Endothelial cell of hepatic sinusoid (primary cell): ENCODE results near the gene SQOR.
"Not testable (repeated sequence)": the region's sequence is repeated elsewhere in the genome, so short reads cannot be mapped to it uniquely, and the experiment has no call there.

Source experiments
- in situ Hi-C: cut with HindIII; loops from 2 replicates; pipeline ENCODE4 v1.10.0; 2017; ENCODE audit warnings: low sequenced_read_pairs

Gene SQOR

GRCh38 chr15:45630917-45631691, 3.7 kb upstream of the SQOR start:
- in situ Hi-C loops = no loop called here

DNA sequence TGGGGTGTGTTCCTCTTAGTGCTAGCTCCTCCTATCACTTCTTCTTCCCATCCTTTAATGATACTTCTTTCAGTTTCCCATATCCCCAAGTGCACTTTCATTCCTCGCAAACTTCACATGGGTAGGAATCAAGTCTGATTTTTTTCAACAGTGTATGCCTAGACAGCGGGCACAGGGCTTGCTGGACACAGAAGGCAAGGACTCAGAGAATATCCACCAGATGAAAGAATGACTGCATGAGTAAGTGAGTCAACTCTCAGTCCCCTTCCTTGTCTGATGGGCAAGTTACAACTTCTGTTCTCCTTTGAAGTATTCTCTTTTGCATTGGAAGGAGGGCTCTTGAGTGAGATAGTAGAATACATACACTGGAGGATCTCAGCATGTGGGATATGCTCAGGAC, 3.1 kb upstream of the SQOR start:
- in situ Hi-C loops = no loop called here

DNA sequence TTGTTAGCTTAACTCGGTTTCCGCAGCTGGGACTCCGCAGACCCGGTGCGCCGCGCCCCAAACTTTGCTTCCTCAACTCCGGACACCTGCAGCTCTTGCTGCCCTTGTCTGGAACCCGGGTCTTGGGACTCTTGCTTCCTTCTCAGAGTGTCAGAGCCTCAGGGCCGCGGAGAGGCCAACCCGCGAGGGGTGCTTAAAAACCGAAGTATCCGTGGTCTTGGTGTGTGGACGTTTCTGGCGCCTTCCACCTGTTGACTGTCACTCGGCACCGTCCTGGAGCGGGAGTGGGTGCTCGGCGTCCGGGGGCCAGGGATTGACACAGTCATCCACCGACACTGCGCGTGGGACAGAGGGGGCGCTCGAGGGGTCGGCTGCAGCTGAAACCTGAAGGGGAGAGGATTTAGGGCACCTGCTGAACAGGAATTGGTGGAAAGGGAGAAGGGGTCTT, 386 bp downstream of the SQOR start:
- in situ Hi-C loops = loop anchor here (5.0 kb wide), 1 partner anchor 48 kb away; the partner anchor contains the start of gene BLOC1S6

GRCh38 chr15:45635763-45636292, 999 bp downstream of the SQOR start:
- in situ Hi-C loops = loop anchor here (5.0 kb wide), 1 partner anchor 49 kb away; the partner anchor contains the start of gene BLOC1S6

GRCh38 chr15:45637141-45637540, 2.3 kb downstream of the SQOR start:
- in situ Hi-C loops = loop anchor here (5.0 kb wide), 1 partner anchor 50 kb away; the partner anchor contains the start of gene BLOC1S6

GRCh38 chr15:45637552-45638033, 2.8 kb downstream of the SQOR start:
- in situ Hi-C loops = loop anchor here (5.0 kb wide), 1 partner anchor 50 kb away; the partner anchor contains the start of gene BLOC1S6

GRCh38 chr15:45640616-45641015, 5.8 kb downstream of the SQOR start:
- in situ Hi-C loops = no loop called here

DNA sequence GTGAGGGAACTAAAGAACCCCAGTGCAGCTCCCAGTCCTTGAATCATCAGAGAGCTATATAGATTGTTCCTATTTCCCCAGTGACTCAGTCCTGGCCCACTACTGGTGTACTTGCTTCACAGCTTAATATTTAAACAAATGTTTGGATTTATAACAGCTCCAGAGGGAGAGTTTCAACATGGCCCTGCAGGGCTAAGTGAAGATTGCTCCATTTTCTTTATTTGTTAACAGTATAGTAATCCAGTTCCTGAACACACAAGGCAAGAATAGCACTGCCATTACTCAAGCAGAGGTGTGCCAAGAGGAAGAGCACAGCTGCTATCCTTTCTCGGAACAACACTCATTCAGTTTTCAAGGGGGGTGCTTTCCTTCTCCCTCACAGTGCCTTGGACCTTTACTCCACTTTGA, 6.5 kb downstream of the SQOR start:
- in situ Hi-C loops = no loop called here

DNA sequence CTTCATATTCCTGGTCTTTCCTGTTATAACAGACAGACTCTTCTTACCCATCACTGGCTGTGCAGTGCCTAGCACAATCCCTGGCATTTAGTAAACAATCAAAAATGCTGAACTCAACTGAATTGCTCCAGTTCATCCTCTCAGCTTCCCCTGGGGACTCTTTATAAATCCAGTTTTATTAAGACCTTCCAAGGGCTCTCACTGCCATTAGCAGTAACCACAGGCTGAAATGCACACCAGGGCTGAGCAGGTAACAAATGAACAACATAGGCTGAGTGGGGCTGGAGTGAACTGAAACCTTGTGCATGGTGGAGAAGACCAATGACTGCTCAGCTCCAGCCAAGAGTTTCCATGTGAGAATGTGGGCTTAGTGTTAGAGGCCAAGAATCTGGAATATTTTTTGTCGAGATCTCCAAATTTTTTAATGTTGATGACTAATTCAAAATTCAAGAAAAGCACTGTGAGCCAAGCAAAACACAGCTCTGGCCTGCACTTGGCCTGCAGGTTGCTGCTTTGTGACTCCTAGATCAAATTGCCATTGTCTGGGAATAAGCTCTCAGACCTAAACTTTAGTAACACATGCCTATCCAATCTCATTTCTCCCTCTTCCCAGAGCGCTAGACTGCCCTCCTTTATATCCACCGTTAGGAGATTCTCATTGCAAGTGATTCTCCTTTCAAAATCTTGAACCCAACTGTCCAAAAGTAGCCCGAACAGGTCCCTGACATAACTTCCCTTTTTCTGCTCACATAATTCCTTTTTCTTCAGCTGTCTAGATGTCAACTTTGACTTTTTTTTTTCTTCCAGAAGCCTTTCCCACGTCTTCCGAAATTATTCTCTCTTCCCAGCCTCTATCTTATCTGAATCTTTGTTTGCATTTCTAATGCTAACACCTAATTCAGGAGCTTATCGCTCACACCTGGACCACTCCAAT, 7.4 kb downstream of the SQOR start:
- in situ Hi-C loops = no loop called here

- in situ Hi-C loops = no loop called here
Observed at GRCh38 chr15:45644437-45644836, 9.6 kb downstream of the SQOR start.

- in situ Hi-C loops = no loop called here
Observed at GRCh38 chr15:45645026-45645980, 10.5 kb downstream of the SQOR start.

DNA sequence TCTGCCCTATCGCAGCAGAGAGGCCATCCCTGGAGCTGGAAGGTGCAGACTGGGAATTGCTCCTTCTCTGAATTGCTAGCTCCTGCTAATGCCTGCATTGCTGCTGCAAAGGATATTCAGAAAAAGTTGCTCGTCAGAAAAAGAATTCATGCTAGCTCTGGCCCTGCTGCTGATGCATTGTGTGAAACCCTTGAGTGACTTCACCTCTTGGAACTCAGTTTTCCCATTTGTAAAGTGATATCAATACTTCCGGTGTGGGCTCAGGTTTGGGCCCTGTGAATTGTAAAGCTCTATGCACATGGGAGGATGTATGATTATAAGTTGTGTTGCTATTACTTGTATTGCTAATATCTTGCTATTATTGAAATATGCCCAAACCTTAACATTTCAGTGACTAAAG, 11.4 kb downstream of the SQOR start:
- in situ Hi-C loops = no loop called here

GRCh38 chr15:45647828-45648227, 13.0 kb downstream of the SQOR start:
- in situ Hi-C loops = no loop called here

GRCh38 chr15:45648521-45649200, 13.8 kb downstream of the SQOR start:
- in situ Hi-C loops = no loop called here

- in situ Hi-C loops = not testable (repeated sequence)
Observed at GRCh38 chr15:45650007-45650406, 15.2 kb downstream of the SQOR start.

DNA sequence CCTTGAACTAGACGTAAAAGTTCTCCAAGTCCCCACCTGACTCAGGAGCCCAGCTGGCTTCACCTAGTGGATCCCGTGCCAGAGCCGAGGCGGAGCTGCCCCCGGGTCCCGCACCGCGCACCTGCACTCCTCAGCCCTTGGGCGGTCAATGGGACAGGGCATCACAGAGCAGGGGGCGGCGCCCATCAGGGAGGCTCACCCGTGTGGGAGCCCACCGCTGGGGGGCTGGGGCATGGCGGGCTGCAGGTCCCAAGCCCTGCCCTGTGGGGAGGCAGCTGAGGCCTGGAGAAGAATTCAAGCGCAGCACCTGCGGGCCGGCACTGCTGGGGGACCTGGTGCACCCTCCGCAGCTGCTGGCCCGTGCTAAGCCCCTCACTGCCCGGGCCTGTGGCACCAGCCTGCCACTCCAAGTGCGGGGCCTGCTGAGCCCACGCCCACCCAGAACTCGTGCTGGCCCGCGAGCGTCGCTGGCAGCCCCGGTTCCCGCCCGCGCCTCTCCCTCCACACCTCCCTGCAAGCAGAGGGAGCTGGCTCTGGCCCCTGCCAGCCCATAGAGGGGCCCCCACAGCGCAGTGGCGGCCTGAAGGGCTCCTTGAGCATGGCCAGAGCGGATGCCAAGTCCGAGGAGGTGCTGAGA, 16.2 kb downstream of the SQOR start:
- in situ Hi-C loops = no loop called here

- in situ Hi-C loops = no loop called here
Observed at GRCh38 chr15:45653702-45654424, 19.0 kb downstream of the SQOR start.

GRCh38 chr15:45654749-45655148, 19.9 kb downstream of the SQOR start:
- in situ Hi-C loops = no loop called here
